HepG2 (cell line): Measurements from ENCODE around the gene SLC2A6. TPM values are rescaled to one million over a fixed set of nuclear protein-coding genes. Genes with fewer than 3 reads are reported as not detected.
A peak's percentile ranks its signal among the peaks of the same experiment; 100 is the strongest.

Experiments
- CBFB ChIP-seq: sonication (generic); formaldehyde crosslinking; IDR thresholded peaks from 2 replicates; pipeline ENCODE4 v1.4.0; 2020; ENCODE audit warnings: missing genetic modification reagents
- ETV5 ChIP-seq: IDR thresholded peaks from 2 replicates; pipeline ENCODE4 v1.6.1; 2018; ENCODE audit warnings: missing biosample characterization, missing genetic modification reagents, inconsistent platforms, borderline replicate concordance
- KLF13 ChIP-seq: sonication (generic); formaldehyde crosslinking; IDR thresholded peaks from 2 replicates; pipeline ENCODE4 v1.4.0; 2020; ENCODE audit warnings: mild to moderate bottlenecking, missing genetic modification reagents
- MEIS2 ChIP-seq: sonication (generic); formaldehyde crosslinking; IDR thresholded peaks from 2 replicates; pipeline ENCODE4 v1.9.0; 2021; ENCODE audit warnings: mild to moderate bottlenecking, missing genetic modification reagents
- NFATC3 ChIP-seq: sonication (generic); formaldehyde crosslinking; IDR thresholded peaks from 2 replicates; pipeline ENCODE4 v1.5.1; 2020; ENCODE audit warnings: mild to moderate bottlenecking, missing genetic modification reagents
- NFE2L1 ChIP-seq: sonication (generic); formaldehyde crosslinking; IDR thresholded peaks from 2 replicates; pipeline ENCODE4 v1.4.0; 2020; ENCODE audit warnings: missing genetic modification reagents, mild to moderate bottlenecking, borderline replicate concordance
- PAF1 ChIP-seq: IDR thresholded peaks from 2 replicates; pipeline ENCODE4 v1.6.1; 2016; ENCODE audit warnings: missing genetic modification reagents, missing compliant biosample characterization
- RARA ChIP-seq: IDR thresholded peaks from 2 replicates; pipeline ENCODE4 v1.6.1; 2016; ENCODE audit warnings: missing genetic modification reagents, missing compliant biosample characterization
- SAP130 ChIP-seq: IDR thresholded peaks from 2 replicates; pipeline ENCODE4 v1.6.1; 2016; ENCODE audit warnings: low read depth
- STAT5B ChIP-seq: sonication (generic); formaldehyde crosslinking; IDR thresholded peaks from 2 replicates; pipeline ENCODE4 v1.4.0; 2020; ENCODE audit warnings: missing genetic modification reagents
- TBX2 ChIP-seq: sonication (generic); formaldehyde crosslinking; IDR thresholded peaks from 2 replicates; pipeline ENCODE4 v1.5.0; 2020; ENCODE audit warnings: missing genetic modification reagents, mild to moderate bottlenecking, borderline replicate concordance
- ZC3H4 ChIP-seq: sonication (generic); formaldehyde crosslinking; IDR thresholded peaks from 2 replicates; pipeline ENCODE4 v1.4.0; 2020; ENCODE audit warnings: missing genetic modification reagents, borderline replicate concordance
- ZNF234 ChIP-seq: sonication (generic); formaldehyde crosslinking; conservative IDR thresholded peaks from 2 replicates; pipeline ENCODE4 v1.5.1; 2020; ENCODE audit warnings: mild to moderate bottlenecking, missing genetic modification reagents
- ZNF354B ChIP-seq: sonication (generic); formaldehyde crosslinking; IDR thresholded peaks from 2 replicates; pipeline ENCODE4 v1.8.0; 2022; ENCODE audit warnings: mild to moderate bottlenecking, missing genetic modification reagents
- ZNF558 ChIP-seq: sonication (generic); formaldehyde crosslinking; IDR thresholded peaks from 2 replicates; pipeline ENCODE4 v1.9.0; 2022; ENCODE audit warnings: mild to moderate bottlenecking, missing genetic modification reagents, borderline replicate concordance
- ZNF644 ChIP-seq: IDR thresholded peaks from 2 replicates; pipeline ENCODE4 v1.6.1; 2016; ENCODE audit warnings: low read depth
- ZNF883 ChIP-seq: sonication (generic); formaldehyde crosslinking; IDR thresholded peaks from 2 replicates; pipeline ENCODE4 v1.5.1; 2020; ENCODE audit warnings: mild to moderate bottlenecking, missing genetic modification reagents; ENCODE audit errors: not compliant biosample characterization
- ZSCAN25 ChIP-seq: sonication (generic); formaldehyde crosslinking; IDR thresholded peaks from 2 replicates; pipeline ENCODE4 v1.8.0; 2022; ENCODE audit warnings: mild to moderate bottlenecking, missing genetic modification reagents
- polyA plus RNA-seq, 8 experiments: library from polyadenylated mRNA; depleted of rRNA in 3 of 8; stranded (reverse) in 7 of 8; unstranded in 1 of 8; fragments of >200 nt; fragmentation: Illumina TruSeq in 4 of 8; extraction: Trizol in 4 of 8; gene quantifications; 2 replicates each; pipeline versions ENCODE4 v1.2.1 to v1.2.3, GENCODE V29; 2011 to 2016; ENCODE audit warnings: low read depth in 4 of 8, missing spikeins in 1 of 8, mixed read lengths in 1 of 8; ENCODE audit not compliant: insufficient read depth in 1 of 8
- total RNA-seq, 5 experiments: library from RNA; depleted of rRNA; stranded (reverse); fragments of >200 nt; fragmentation: Illumina TruSeq; extraction: Trizol; gene quantifications; 2 replicates each; pipeline ENCODE4 v1.2.3, GENCODE V29; 2016; ENCODE audit warnings: low read depth in 1 of 5
- TF ChIP-seq, protein P1 (sequence below): sonication (generic); formaldehyde crosslinking; IDR thresholded peaks from 2 replicates; pipeline ENCODE4 v1.4.0; 2020; ENCODE audit warnings: missing genetic modification reagents, borderline replicate concordance
- TF ChIP-seq, protein P2 (sequence below): IDR thresholded peaks from 2 replicates; pipeline ENCODE4 v1.6.1; 2016; ENCODE audit warnings: low read depth, borderline replicate concordance
- TF ChIP-seq, protein P3 (sequence below): sonication (generic); formaldehyde crosslinking; IDR thresholded peaks from 2 replicates; pipeline ENCODE4 v1.9.0; 2021; ENCODE audit warnings: missing genetic modification reagents, mild to moderate bottlenecking, borderline replicate concordance
- TF ChIP-seq, protein P4 (sequence below): sonication (generic); formaldehyde crosslinking; IDR thresholded peaks from 2 replicates; pipeline ENCODE4 v1.5.1; 2020; ENCODE audit warnings: missing genetic modification reagents, mild to moderate bottlenecking, borderline replicate concordance
- TF ChIP-seq, protein P5 (sequence below): sonication (generic); formaldehyde crosslinking; IDR thresholded peaks from 2 replicates; pipeline ENCODE4 v1.4.0; 2020; ENCODE audit warnings: missing genetic modification reagents, low read depth, mild to moderate bottlenecking, borderline replicate concordance
- TF ChIP-seq, protein P6 (sequence below): conservative IDR thresholded peaks from 2 replicates; pipeline ENCODE4 v1.6.1; 2018; ENCODE audit warnings: missing genetic modification reagents

SLC2A6 gene
- total and polyA plus RNA-seq, 2 of the 13 experiments (the other 11 are each of a cell fraction or from before 2014, with no cell fraction given): 4.1 to 15.0 TPM

DNA sequence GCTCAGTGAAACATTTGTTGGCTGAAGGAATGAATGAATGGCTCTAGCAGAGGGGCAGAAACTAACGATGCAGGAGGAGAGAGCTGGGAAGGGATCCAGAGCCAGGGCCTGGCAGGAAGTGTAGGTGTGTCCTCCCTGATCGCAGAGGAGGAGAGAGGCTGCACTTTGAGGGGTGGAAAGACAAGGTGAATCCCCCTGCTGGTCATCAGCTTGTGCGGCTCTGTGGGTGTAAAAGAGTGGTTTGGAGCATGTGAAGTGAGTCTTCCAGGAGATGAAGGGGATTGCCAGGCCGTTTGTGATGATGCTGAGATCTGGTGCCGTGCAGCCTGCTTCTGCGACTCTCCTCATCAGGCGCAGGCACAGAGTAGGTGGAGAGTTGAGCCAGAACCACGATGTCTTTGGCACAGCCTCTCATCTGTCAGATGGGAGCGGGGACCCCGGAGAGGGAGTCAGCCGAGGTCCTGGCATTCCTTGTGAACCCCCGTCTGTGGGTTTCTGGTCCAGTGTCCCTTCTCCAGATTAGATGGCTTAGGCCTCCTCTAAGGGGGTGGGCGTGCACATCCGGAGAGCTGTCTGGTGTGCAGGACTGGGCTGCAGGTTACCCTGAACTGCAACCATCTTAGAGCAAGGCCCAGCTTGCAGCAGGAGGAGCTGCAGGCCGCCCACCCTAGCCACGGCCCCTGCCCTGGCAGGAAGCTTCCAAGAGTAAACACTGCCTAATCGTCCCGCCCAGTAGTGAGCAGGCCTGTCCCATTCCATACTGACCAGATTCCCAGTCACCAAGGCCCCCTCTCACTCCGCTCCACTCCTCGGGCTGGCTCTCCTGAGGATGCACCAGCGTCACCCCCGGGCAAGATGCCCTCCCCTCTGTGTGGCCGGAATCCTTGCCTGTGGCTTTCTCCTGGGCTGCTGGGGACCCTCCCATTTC lies 57.0 kb downstream of the SLC2A6 start, which contains the start of gene ADAMTS13 (continued):
- TF ChIP-seq SAP130 (CRISPR knock-in tag): peak; percentile 14
- TF ChIP-seq ZNF558 (CRISPR knock-in tag): no peak
- TF ChIP-seq CBFB (CRISPR knock-in tag): no peak
- TF ChIP-seq NFATC3 (CRISPR knock-in tag): no peak
- TF ChIP-seq RARA (CRISPR knock-in tag): no peak
- TF ChIP-seq, protein P1, sequence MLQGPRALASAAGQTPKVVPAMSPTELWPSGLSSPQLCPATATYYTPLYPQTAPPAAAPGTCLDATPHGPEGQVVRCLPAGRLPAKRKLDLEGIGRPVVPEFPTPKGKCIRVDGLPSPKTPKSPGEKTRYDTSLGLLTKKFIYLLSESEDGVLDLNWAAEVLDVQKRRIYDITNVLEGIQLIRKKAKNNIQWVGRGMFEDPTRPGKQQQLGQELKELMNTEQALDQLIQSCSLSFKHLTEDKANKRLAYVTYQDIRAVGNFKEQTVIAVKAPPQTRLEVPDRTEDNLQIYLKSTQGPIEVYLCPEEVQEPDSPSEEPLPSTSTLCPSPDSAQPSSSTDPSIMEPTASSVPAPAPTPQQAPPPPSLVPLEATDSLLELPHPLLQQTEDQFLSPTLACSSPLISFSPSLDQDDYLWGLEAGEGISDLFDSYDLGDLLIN (CRISPR knock-in tag): peak; percentile 47; the same call in 1 of the 2 replicates
- TF ChIP-seq STAT5B (CRISPR knock-in tag): no peak
- no peak for TF ChIP-seq ZC3H4
- TF ChIP-seq ZNF354B (CRISPR knock-in tag): no peak
- TF ChIP-seq MEIS2 (CRISPR knock-in tag): no peak
- TF ChIP-seq ZNF644 (CRISPR knock-in tag): no peak
- TF ChIP-seq NFE2L1 (CRISPR knock-in tag): no peak
- peak; percentile 50 for TF ChIP-seq ETV5 (CRISPR knock-in tag)
- peak; percentile 31 for TF ChIP-seq ZNF883 (CRISPR knock-in tag)
- TF ChIP-seq, protein P2, sequence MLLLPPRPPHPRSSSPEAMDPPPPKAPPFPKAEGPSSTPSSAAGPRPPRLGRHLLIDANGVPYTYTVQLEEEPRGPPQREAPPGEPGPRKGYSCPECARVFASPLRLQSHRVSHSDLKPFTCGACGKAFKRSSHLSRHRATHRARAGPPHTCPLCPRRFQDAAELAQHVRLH (CRISPR knock-in tag): no peak
- TF ChIP-seq, protein P3, sequence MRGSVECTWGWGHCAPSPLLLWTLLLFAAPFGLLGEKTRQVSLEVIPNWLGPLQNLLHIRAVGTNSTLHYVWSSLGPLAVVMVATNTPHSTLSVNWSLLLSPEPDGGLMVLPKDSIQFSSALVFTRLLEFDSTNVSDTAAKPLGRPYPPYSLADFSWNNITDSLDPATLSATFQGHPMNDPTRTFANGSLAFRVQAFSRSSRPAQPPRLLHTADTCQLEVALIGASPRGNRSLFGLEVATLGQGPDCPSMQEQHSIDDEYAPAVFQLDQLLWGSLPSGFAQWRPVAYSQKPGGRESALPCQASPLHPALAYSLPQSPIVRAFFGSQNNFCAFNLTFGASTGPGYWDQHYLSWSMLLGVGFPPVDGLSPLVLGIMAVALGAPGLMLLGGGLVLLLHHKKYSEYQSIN (CRISPR knock-in tag): no peak
- TF ChIP-seq, protein P4, sequence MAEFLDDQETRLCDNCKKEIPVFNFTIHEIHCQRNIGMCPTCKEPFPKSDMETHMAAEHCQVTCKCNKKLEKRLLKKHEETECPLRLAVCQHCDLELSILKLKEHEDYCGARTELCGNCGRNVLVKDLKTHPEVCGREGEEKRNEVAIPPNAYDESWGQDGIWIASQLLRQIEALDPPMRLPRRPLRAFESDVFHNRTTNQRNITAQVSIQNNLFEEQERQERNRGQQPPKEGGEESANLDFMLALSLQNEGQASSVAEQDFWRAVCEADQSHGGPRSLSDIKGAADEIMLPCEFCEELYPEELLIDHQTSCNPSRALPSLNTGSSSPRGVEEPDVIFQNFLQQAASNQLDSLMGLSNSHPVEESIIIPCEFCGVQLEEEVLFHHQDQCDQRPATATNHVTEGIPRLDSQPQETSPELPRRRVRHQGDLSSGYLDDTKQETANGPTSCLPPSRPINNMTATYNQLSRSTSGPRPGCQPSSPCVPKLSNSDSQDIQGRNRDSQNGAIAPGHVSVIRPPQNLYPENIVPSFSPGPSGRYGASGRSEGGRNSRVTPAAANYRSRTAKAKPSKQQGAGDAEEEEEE (CRISPR knock-in tag): no peak
- TF ChIP-seq, protein P5, sequence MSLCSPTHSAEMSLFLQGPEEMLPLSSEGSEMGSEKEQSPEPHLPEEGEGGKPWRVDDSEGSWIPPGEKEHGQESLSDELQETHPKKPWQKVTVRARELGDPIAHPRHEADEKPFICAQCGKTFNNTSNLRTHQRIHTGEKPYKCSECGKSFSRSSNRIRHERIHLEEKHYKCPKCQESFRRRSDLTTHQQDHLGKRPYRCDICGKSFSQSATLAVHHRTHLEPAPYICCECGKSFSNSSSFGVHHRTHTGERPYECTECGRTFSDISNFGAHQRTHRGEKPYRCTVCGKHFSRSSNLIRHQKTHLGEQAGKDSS (CRISPR knock-in tag): no peak
- TF ChIP-seq, protein P6, sequence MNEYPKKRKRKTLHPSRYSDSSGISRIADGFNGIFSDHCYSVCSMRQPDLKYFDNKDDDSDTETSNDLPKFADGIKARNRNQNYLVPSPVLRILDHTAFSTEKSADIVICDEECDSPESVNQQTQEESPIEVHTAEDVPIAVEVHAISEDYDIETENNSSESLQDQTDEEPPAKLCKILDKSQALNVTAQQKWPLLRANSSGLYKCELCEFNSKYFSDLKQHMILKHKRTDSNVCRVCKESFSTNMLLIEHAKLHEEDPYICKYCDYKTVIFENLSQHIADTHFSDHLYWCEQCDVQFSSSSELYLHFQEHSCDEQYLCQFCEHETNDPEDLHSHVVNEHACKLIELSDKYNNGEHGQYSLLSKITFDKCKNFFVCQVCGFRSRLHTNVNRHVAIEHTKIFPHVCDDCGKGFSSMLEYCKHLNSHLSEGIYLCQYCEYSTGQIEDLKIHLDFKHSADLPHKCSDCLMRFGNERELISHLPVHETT (CRISPR knock-in tag): no peak
- TF ChIP-seq TBX2 (CRISPR knock-in tag): no peak
- no peak for TF ChIP-seq ZSCAN25 (CRISPR knock-in tag)
- no peak for TF ChIP-seq ZNF234 (CRISPR knock-in tag)
- no peak for TF ChIP-seq KLF13 (CRISPR knock-in tag)
- no peak for TF ChIP-seq PAF1 (CRISPR knock-in tag)
